Measurements from ENCODE around the gene MYO16. TPM values are rescaled to one million over a fixed set of nuclear protein-coding genes. Genes with fewer than 3 reads are reported as not detected.

Gene MYO16
- total RNA-seq, 1 experiment from 2014 or later: 0.49 TPM

- intact Hi-C loops (cut with micrococcal nuclease; ENCODE audit: unreplicated experiment): no loop called here
- DNase-seq (ENCODE audit: low spot score): no peak
- no peak overlapping the region for H3K27ac ChIP-seq (ENCODE audit: low read depth, low read length, poor library complexity, severe bottlenecking)
These were observed 616.6 kb downstream of the MYO16 start for GRCh38 chr13:109246001-109246400.

GRCh38 chr13:109249780-109250528 is 620.5 kb downstream of the MYO16 start:
- intact Hi-C loops (cut with micrococcal nuclease; ENCODE audit: unreplicated experiment): no loop called here
- ChIA-PET POLR2A (ENCODE audit: low non-redundant PET) (no interaction called here), CTCF (no interaction called here)

More at GRCh38 chr13:109246001-109246400, 616.6 kb downstream of the MYO16 start:
- POLR2A ChIA-PET (ENCODE audit: low non-redundant PET): no interaction called here
- H3K4me1 ChIP-seq (ENCODE audit: insufficient read depth, low read length, poor library complexity, severe bottlenecking): peaks cover 7% of the 10 kb centered on the region
- H3K27me3 ChIP-seq (replicated peaks; ENCODE audit: insufficient read depth, low read depth, low read length, poor library complexity): no peaks in the 10 kb centered on the region
- H3K36me3 ChIP-seq (ENCODE audit: insufficient read depth, low read length, poor library complexity, severe bottlenecking): no peaks in the 10 kb centered on the region
- BruUV-seq (replicated peaks): no TSS peak
- H3K9me3 ChIP-seq (ENCODE audit: low read depth, low read length, poor library complexity, severe bottlenecking): peaks cover 11% of the 10 kb centered on the region
- H3K4me3 ChIP-seq (ENCODE audit: low read depth, low read length, poor library complexity, severe bottlenecking): no peak overlapping the region
- TF ChIP-seq CTCF (conservative IDR thresholded peaks at IDR 0.05; ENCODE audit: low read depth, low read length) (no peak), EZH2 (IDR thresholded peaks at IDR 0.05; ENCODE audit: borderline replicate concordance, low read depth, low read length, poor library complexity, severe bottlenecking) (no peak)
- CTCF ChIA-PET: no interaction called here

GRCh38 chr13:109251956-109252355 is 622.5 kb downstream of the MYO16 start:
- intact Hi-C loops (cut with micrococcal nuclease; ENCODE audit: unreplicated experiment): no loop called here
- H3K27ac ChIP-seq (ENCODE audit: low read depth, low read length, poor library complexity, severe bottlenecking): no peak overlapping the region
- ChIA-PET CTCF (no interaction called here), POLR2A (ENCODE audit: low non-redundant PET) (interaction anchor here (0.7 kb wide), 1 partner anchor 145 kb away, joined by 3 read pairs; no protein-coding TSS in a partner anchor)
- no peaks in the 10 kb centered on the region for H3K36me3 ChIP-seq (ENCODE audit: insufficient read depth, low read length, poor library complexity, severe bottlenecking)
- peaks cover 9% of the 10 kb centered on the region for H3K9me3 ChIP-seq (ENCODE audit: low read depth, low read length, poor library complexity, severe bottlenecking)
- no peak for DNase-seq (ENCODE audit: low spot score)
- H3K27me3 ChIP-seq (replicated peaks; ENCODE audit: insufficient read depth, low read depth, low read length, poor library complexity): no peaks in the 10 kb centered on the region
- H3K4me3 ChIP-seq (ENCODE audit: low read depth, low read length, poor library complexity, severe bottlenecking): no peak overlapping the region
- peaks cover 9% of the 10 kb centered on the region for H3K4me1 ChIP-seq (ENCODE audit: insufficient read depth, low read length, poor library complexity, severe bottlenecking)
- BruUV-seq (replicated peaks): no TSS peak
- TF ChIP-seq EZH2 (IDR thresholded peaks at IDR 0.05; ENCODE audit: borderline replicate concordance, low read depth, low read length, poor library complexity, severe bottlenecking) (no peak), CTCF (conservative IDR thresholded peaks at IDR 0.05; ENCODE audit: low read depth, low read length) (no peak)

More at GRCh38 chr13:109249780-109250528, 620.5 kb downstream of the MYO16 start:
- no peak overlapping the region for H3K4me3 ChIP-seq (ENCODE audit: low read depth, low read length, poor library complexity, severe bottlenecking)
- no TSS peak for BruUV-seq (replicated peaks)
- peaks cover 11% of the 10 kb centered on the region for H3K9me3 ChIP-seq (ENCODE audit: low read depth, low read length, poor library complexity, severe bottlenecking)
- H3K27me3 ChIP-seq (replicated peaks; ENCODE audit: insufficient read depth, low read depth, low read length, poor library complexity): no peaks in the 10 kb centered on the region
- H3K27ac ChIP-seq (ENCODE audit: low read depth, low read length, poor library complexity, severe bottlenecking): no peak overlapping the region
- no peaks in the 10 kb centered on the region for H3K36me3 ChIP-seq (ENCODE audit: insufficient read depth, low read length, poor library complexity, severe bottlenecking)
- H3K4me1 ChIP-seq (ENCODE audit: insufficient read depth, low read length, poor library complexity, severe bottlenecking): peaks cover 9% of the 10 kb centered on the region
- no peak for DNase-seq (ENCODE audit: low spot score)
- TF ChIP-seq CTCF (conservative IDR thresholded peaks at IDR 0.05; ENCODE audit: low read depth, low read length) (no peak), EZH2 (IDR thresholded peaks at IDR 0.05; ENCODE audit: borderline replicate concordance, low read depth, low read length, poor library complexity, severe bottlenecking) (no peak)
